Loucy (cell line): ENCODE data around the gene MRPS24.

Experiments
- H2AFZ ChIP-seq: fragments of 200-600 bp; sonication (generic); 2 replicates; pipeline ENCODE4 v1.6.0; 2016; ENCODE audit warnings: antibody characterized with exemption, mild to moderate bottlenecking, low read length, moderate library complexity
- H3F3A ChIP-seq: fragments of 200-600 bp; 2 replicates; pipeline ENCODE4 v1.6.0; 2016; ENCODE audit warnings: antibody characterized with exemption, low read depth, mild to moderate bottlenecking
- H3K27me3 ChIP-seq: fragments of 200-600 bp; sonication (generic); 2 replicates; pipeline ENCODE4 v1.6.1; 2014; ENCODE audit warnings: low read length, mild to moderate bottlenecking; ENCODE audit not compliant: insufficient read depth, poor library complexity, severe bottlenecking
- H3K36me3 ChIP-seq: fragments of 200-600 bp; sonication (generic); 2 replicates; pipeline ENCODE4 v1.6.1; 2016; ENCODE audit warnings: low read length; ENCODE audit not compliant: insufficient read depth
- H3K4me1 ChIP-seq: fragments of 200-600 bp; sonication (generic); 2 replicates; pipeline ENCODE4 v1.5.1; 2014; ENCODE audit warnings: low read length, mild to moderate bottlenecking; ENCODE audit not compliant: insufficient read depth, poor library complexity, severe bottlenecking
- H3K4me2 ChIP-seq: fragments of 200-600 bp; sonication (generic); 2 replicates; pipeline ENCODE4 v1.6.0; 2014; ENCODE audit warnings: antibody characterized with exemption, low read length, low read depth, mild to moderate bottlenecking; ENCODE audit not compliant: poor library complexity, severe bottlenecking
- H3K4me3 ChIP-seq: fragments of 200-600 bp; sonication (generic); 2 replicates; pipeline ENCODE4 v1.5.1; 2014; ENCODE audit warnings: low read length, mild to moderate bottlenecking, mixed read lengths; ENCODE audit not compliant: poor library complexity, severe bottlenecking
- H3K79me2 ChIP-seq: fragments of 200-600 bp; sonication (generic); 2 replicates; pipeline ENCODE4 v1.6.1; 2014; ENCODE audit warnings: low read length; ENCODE audit not compliant: insufficient read depth
- H3K9ac ChIP-seq: fragments of 200-600 bp; sonication (generic); 2 replicates; pipeline ENCODE4 v1.6.0; 2014; ENCODE audit warnings: mild to moderate bottlenecking, low read depth, low read length, moderate library complexity; ENCODE audit not compliant: poor library complexity, severe bottlenecking
- H3K9me2 ChIP-seq: fragments of 200-600 bp; sonication (generic); replicated peaks from 2 replicates; pipeline ENCODE4 v1.6.1; 2016; ENCODE audit warnings: low read depth, low read length, mixed read lengths
- H3K9me3 ChIP-seq: fragments of 200-600 bp; sonication (generic); 2 replicates; pipeline ENCODE4 v1.6.1; 2014; ENCODE audit warnings: mild to moderate bottlenecking, antibody characterized with exemption, low read length, low read depth; ENCODE audit not compliant: insufficient read depth
- H4K20me1 ChIP-seq: fragments of 200-600 bp; sonication (generic); 2 replicates; pipeline ENCODE4 v1.6.0; 2014; ENCODE audit warnings: antibody characterized with exemption, low read length, mild to moderate bottlenecking; ENCODE audit not compliant: insufficient read depth, poor library complexity, severe bottlenecking
- EZH2phosphoT487 ChIP-seq: fragments of 200-600 bp; IDR thresholded peaks from 2 replicates; pipeline ENCODE4 v1.6.1; 2018; ENCODE audit warnings: antibody characterized with exemption, mild to moderate bottlenecking, moderate library complexity, borderline replicate concordance
- TF ChIP-seq, protein P1 (sequence below): fragments of 200-600 bp; sonication (generic); conservative IDR thresholded peaks from 2 replicates; pipeline ENCODE4 v1.5.1; 2014; ENCODE audit warnings: mild to moderate bottlenecking, antibody characterized with exemption, low read length

Gene MRPS24

DNA sequence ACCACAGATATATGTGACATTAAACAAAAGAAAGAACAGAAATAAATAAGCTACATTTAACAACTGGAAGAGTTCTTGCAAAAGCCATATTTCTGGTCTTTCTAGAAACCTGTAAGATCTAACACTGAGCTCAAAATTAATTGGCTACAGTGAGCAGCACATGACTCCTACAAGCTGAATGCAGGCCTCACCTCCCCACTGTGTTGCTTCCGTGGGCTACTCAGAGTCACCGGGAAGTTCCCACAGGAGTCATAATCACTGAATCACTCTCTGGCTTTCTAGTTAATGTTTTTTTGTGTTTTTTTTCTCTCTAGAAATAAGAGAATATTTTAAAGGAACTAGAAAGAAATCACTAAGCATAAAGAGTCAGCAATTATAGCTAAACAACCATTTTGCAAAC, 10.2 kb upstream of the MRPS24 start:
- Histone ChIP-seq H3K4me3 (no peak overlapping the region), H3K9me3 (no peaks in the 10 kb centered on the region), H3K27me3 (no peaks in the 10 kb centered on the region), H3K9me2 (no peaks in the 10 kb centered on the region), H2AFZ (no peak overlapping the region), H3K36me3 (peaks cover 70% of the 10 kb centered on the region; the same call in 1 of the 2 replicates), H3K4me2 (no peak overlapping the region), H3K9ac (no peak overlapping the region), H4K20me1 (no peaks in the 10 kb centered on the region), H3F3A (no peaks in the 10 kb centered on the region), H3K79me2 (no peaks in the 10 kb centered on the region), H3K4me1 (no peaks in the 10 kb centered on the region)
- no peak for TF ChIP-seq EZH2phosphoT487
- TF ChIP-seq, protein P1, sequence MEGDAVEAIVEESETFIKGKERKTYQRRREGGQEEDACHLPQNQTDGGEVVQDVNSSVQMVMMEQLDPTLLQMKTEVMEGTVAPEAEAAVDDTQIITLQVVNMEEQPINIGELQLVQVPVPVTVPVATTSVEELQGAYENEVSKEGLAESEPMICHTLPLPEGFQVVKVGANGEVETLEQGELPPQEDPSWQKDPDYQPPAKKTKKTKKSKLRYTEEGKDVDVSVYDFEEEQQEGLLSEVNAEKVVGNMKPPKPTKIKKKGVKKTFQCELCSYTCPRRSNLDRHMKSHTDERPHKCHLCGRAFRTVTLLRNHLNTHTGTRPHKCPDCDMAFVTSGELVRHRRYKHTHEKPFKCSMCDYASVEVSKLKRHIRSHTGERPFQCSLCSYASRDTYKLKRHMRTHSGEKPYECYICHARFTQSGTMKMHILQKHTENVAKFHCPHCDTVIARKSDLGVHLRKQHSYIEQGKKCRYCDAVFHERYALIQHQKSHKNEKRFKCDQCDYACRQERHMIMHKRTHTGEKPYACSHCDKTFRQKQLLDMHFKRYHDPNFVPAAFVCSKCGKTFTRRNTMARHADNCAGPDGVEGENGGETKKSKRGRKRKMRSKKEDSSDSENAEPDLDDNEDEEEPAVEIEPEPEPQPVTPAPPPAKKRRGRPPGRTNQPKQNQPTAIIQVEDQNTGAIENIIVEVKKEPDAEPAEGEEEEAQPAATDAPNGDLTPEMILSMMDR: no peak

DNA sequence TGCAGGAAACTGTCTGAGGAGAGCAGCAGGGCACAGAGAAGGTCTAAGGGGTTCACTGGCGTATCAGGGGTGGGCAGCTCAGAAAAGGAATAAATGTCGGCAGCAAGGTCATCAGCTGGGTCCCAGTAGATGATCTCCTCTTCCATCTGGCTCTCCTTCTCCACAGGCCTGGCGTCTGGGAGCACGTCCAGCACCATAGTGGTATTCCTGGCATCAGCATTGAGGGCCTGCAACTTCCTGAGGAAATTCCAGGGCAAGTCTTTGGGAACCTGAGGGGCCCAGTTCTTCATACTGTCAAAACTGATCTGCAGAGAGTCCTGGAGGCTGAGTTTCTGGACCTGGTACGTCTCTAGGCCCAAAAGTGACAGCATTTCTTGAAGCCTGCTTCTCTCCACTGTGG, 9.6 kb upstream of the MRPS24 start:
- peaks cover 65% of the 10 kb centered on the region; the same call in 1 of the 2 replicates for H3K36me3 ChIP-seq
- H3K4me1 ChIP-seq: no peaks in the 10 kb centered on the region
- no peak for TF ChIP-seq EZH2phosphoT487
- TF ChIP-seq, protein P1: no peak
- no peaks in the 10 kb centered on the region for H3K9me2 ChIP-seq
- H3K27me3 ChIP-seq: no peaks in the 10 kb centered on the region
- H4K20me1 ChIP-seq: no peaks in the 10 kb centered on the region
- no peak overlapping the region for H3K4me3 ChIP-seq
- H2AFZ ChIP-seq: no peak overlapping the region
- H3F3A ChIP-seq: no peaks in the 10 kb centered on the region
- no peak overlapping the region for H3K4me2 ChIP-seq
- H3K9me3 ChIP-seq: no peaks in the 10 kb centered on the region
- H3K9ac ChIP-seq: no peak overlapping the region
- H3K79me2 ChIP-seq: no peaks in the 10 kb centered on the region

DNA sequence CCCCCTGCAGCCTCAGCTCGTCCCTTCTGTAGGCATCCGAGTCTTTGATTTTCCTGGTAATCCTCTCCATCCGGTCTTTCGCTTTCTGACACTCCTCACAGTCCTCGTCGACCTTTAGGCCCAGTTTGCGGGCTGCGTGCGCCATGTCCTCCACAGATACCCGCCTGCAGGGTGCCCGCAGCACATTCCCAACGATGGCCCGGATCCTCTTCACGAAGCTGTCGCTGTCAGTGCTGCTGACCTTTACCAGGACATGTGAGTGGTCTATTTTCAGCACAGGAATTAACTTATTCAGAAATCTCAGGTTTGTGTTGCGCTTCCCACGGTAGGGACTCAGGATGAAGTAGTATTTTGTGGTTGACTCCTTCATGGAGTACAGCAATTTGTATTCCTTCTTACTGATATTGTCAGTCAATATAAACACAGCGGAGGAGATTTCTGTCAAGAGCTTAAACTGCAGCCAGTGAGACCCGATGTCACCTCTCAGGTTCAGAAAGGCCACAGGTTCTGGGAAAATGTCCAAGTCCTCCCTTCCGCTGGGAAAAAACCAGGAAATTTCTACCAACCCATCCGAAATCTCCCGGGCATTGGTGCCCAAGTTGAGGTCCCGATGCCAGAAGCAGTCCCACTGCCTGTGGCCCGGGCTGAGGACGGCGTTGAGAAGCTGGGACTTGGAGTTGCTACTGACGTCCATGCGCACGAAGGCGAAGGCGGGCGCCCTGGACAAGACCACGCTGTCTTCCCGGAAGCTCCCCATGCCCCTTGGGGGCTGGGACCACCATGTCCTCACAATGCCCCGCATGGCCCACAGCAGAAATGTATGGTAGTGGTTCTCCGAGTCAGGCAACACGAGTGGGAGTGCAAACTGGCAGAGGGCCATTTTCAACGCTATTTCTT, 8.9 kb upstream of the MRPS24 start:
- no peaks in the 10 kb centered on the region for H3K4me1 ChIP-seq
- TF ChIP-seq, protein P1: no peak
- no peak for TF ChIP-seq EZH2phosphoT487
- H3K36me3 ChIP-seq: peaks cover 62% of the 10 kb centered on the region; the same call in 1 of the 2 replicates
- no peak overlapping the region for H3K9ac ChIP-seq
- H2AFZ ChIP-seq: no peak overlapping the region
- no peaks in the 10 kb centered on the region for H3K9me2 ChIP-seq
- H3K79me2 ChIP-seq: no peaks in the 10 kb centered on the region
- no peak overlapping the region for H3K4me2 ChIP-seq
- H3F3A ChIP-seq: no peaks in the 10 kb centered on the region
- H3K4me3 ChIP-seq: no peak overlapping the region
- H3K9me3 ChIP-seq: no peaks in the 10 kb centered on the region
- H4K20me1 ChIP-seq: no peaks in the 10 kb centered on the region
- H3K27me3 ChIP-seq: no peaks in the 10 kb centered on the region
